GM12874 (cell line): Measurements from ENCODE around the gene TOMM6.

Source experiments
- CTCF ChIP-seq: IDR thresholded peaks from 2 replicates; pipeline ENCODE4 v1.5.1; 2011; ENCODE audit warnings: low read depth, mild to moderate bottlenecking, control low read depth, low read length, moderate library complexity; ENCODE audit not compliant: insufficient read depth

TOMM6 gene

GRCh38 chr6:41787219-41787917, at the start of gene TOMM6:
Gene TOMM6 (plus strand): TSS chr6:41787694. CDS start chr6:41787698, 4 bp downstream.
- peak; percentile 91 for TF ChIP-seq CTCF

- no peak for TF ChIP-seq CTCF
Observed at GRCh38 chr6:41739041-41739440, 48.5 kb upstream of the TOMM6 start.

- TF ChIP-seq CTCF = no peak
Observed at GRCh38 chr6:41740366-41741162, 46.9 kb upstream of the TOMM6 start.

GRCh38 chr6:41741625-41742490, 45.6 kb upstream of the TOMM6 start:
- TF ChIP-seq CTCF = no peak

GRCh38 chr6:41743406-41744235, 43.9 kb upstream of the TOMM6 start:
- no peak for TF ChIP-seq CTCF

GRCh38 chr6:41744236-41744787, 43.2 kb upstream of the TOMM6 start:
- no peak for TF ChIP-seq CTCF
